Uterus (tissue), 2 donors: ENCODE measurements around the gene GGT5.

Experiments used
- POLR2A ChIP-seq, 2 donors: fragments of 450-650 bp; IDR thresholded peaks; one replicate each; pipeline ENCODE4 v1.6.1; 2016; ENCODE audit warnings: antibody characterized with exemption in 2 of 2, mild to moderate bottlenecking in 1 of 2, moderate library complexity in 1 of 2
- TF ChIP-seq, protein P1 (sequence below), 4 experiments: fragments of 200-600 bp in 2 of 4; fragments of 450-650 bp in 2 of 4; sonication (generic) in 2 of 4; IDR thresholded peaks; one replicate each; pipeline ENCODE4 v1.5.1; 2016 to 2019; ENCODE audit warnings: antibody characterized with exemption in 4 of 4, mild to moderate bottlenecking in 2 of 4, moderate library complexity in 1 of 4

DNA sequence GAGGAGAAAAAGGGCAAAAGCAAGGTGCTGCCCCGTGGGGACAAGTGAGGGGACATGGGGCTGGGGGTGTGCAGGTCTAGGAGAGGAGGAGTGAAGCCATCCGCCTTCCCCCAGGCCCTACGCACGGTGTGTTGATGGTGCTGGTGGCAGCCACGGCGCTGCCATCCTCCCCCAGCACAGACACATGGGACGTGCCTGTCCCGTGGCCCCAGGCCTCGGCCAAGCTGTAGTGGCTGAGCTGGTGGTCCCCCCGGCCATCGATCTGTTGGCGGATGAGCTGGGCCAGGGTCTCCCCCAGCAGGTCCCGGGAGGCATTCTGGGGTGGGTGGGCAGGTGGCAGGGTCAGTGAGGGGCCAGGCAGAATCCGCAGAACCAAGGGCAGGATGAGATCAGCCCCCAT, 18.9 kb downstream of the GGT5 start:
- TF ChIP-seq, protein P1, sequence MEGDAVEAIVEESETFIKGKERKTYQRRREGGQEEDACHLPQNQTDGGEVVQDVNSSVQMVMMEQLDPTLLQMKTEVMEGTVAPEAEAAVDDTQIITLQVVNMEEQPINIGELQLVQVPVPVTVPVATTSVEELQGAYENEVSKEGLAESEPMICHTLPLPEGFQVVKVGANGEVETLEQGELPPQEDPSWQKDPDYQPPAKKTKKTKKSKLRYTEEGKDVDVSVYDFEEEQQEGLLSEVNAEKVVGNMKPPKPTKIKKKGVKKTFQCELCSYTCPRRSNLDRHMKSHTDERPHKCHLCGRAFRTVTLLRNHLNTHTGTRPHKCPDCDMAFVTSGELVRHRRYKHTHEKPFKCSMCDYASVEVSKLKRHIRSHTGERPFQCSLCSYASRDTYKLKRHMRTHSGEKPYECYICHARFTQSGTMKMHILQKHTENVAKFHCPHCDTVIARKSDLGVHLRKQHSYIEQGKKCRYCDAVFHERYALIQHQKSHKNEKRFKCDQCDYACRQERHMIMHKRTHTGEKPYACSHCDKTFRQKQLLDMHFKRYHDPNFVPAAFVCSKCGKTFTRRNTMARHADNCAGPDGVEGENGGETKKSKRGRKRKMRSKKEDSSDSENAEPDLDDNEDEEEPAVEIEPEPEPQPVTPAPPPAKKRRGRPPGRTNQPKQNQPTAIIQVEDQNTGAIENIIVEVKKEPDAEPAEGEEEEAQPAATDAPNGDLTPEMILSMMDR (IDR thresholded peaks at IDR 0.05) = no peak
- TF ChIP-seq POLR2A (IDR thresholded peaks at IDR 0.05) = no peak
